ENCODE data around the gene TMEM201.

TMEM201 gene

GRCh38 chr1:9654834-9655723 lies 66.4 kb downstream of the TMEM201 start:
- H3K4me3 ChIP-seq (ENCODE audit: low read depth, low read length), result no peak overlapping the region
- no peaks in the 10 kb centered on the region for H3K36me3 ChIP-seq
- no peaks in the 10 kb centered on the region for H3K9me3 ChIP-seq
- H3K4me1 ChIP-seq, result no peaks in the 10 kb centered on the region
- H3K27me3 ChIP-seq, result peaks cover 20% of the 10 kb centered on the region
- TF ChIP-seq CTCF (IDR thresholded peaks at IDR 0.05; ENCODE audit: low read depth, low read length), result no peak
- DNase-seq, result no peak

GRCh38 chr1:9655836-9656235 lies 67.1 kb downstream of the TMEM201 start:
- no peaks in the 10 kb centered on the region for H3K36me3 ChIP-seq
- peaks cover 18% of the 10 kb centered on the region for H3K27me3 ChIP-seq
- DNase-seq, result no peak
- H3K4me3 ChIP-seq (ENCODE audit: low read depth, low read length), result no peak overlapping the region
- H3K4me1 ChIP-seq, result no peaks in the 10 kb centered on the region
- TF ChIP-seq CTCF (IDR thresholded peaks at IDR 0.05; ENCODE audit: low read depth, low read length), result no peak
- no peaks in the 10 kb centered on the region for H3K9me3 ChIP-seq

GRCh38 chr1:9657521-9658032 lies 68.9 kb downstream of the TMEM201 start:
- Histone ChIP-seq H3K4me3 (ENCODE audit: low read depth, low read length) (no peak overlapping the region), H3K27me3 (peaks cover 2% of the 10 kb centered on the region; the same call in 1 of the 2 replicates), H3K9me3 (no peaks in the 10 kb centered on the region), H3K36me3 (no peaks in the 10 kb centered on the region), H3K4me1 (no peaks in the 10 kb centered on the region)
- TF ChIP-seq CTCF (IDR thresholded peaks at IDR 0.05; ENCODE audit: low read depth, low read length), result no peak
- DNase-seq, result no peak

- H3K36me3 ChIP-seq, result no peaks in the 10 kb centered on the region
- H3K4me1 ChIP-seq, result no peaks in the 10 kb centered on the region
- no peak overlapping the region for H3K4me3 ChIP-seq (ENCODE audit: low read depth, low read length)
- no peak for DNase-seq
- H3K27me3 ChIP-seq, result 0 out of 2 replicates have a peak, but pooled peaks cover 2% of the 10 kb centered on the region
- no peaks in the 10 kb centered on the region for H3K9me3 ChIP-seq
- no peak for TF ChIP-seq CTCF (IDR thresholded peaks at IDR 0.05; ENCODE audit: low read depth, low read length)
These were observed 69.5 kb downstream of the TMEM201 start for GRCh38 chr1:9658199-9658598.

- Histone ChIP-seq H3K4me1 (no peaks in the 10 kb centered on the region), H3K4me3 (ENCODE audit: low read depth, low read length) (no peak overlapping the region), H3K36me3 (no peaks in the 10 kb centered on the region), H3K9me3 (no peaks in the 10 kb centered on the region), H3K27me3 (no peaks in the 10 kb centered on the region)
- DNase-seq, result no peak
- TF ChIP-seq CTCF (IDR thresholded peaks at IDR 0.05; ENCODE audit: low read depth, low read length), result no peak
These were observed 70.6 kb downstream of the TMEM201 start for GRCh38 chr1:9659328-9659727.

GRCh38 chr1:9663257-9663656 lies 74.5 kb downstream of the TMEM201 start:
- H3K9me3 ChIP-seq, result no peaks in the 10 kb centered on the region
- no peak for DNase-seq
- no peak for TF ChIP-seq CTCF (IDR thresholded peaks at IDR 0.05; ENCODE audit: low read depth, low read length)
- H3K4me3 ChIP-seq (ENCODE audit: low read depth, low read length), result no peak overlapping the region
- H3K36me3 ChIP-seq, result no peaks in the 10 kb centered on the region
- no peaks in the 10 kb centered on the region for H3K27me3 ChIP-seq
- H3K4me1 ChIP-seq, result no peaks in the 10 kb centered on the region

Data from BE2C (cell line).